Measurements from ENCODE around the gene PECR.
A peak's percentile ranks its signal among the peaks of the same experiment; 100 is the strongest.

The PECR gene

DNA sequence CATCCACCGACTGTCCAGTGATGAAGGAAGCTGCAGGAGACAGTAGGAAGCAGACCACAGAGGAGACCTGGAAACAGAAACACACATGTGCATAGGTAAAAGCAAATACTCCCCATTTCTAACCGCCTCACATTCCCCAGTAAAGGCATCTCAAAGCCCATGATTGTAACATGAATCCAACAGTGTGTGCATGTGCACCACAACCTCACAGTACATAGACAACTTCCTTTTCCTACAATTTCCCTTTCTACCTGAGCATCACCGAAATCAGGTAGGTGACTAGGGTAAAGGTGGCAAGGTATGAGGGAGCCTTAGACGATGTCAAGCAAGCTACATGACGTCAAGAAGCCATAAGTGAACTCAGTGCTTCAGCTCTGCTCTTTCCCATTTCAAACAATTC is 37.7 kb downstream of the PECR start:
- no peak overlapping the region for H3K4me3 ChIP-seq
- H3K27ac ChIP-seq: no peak overlapping the region
- H3K9me3 ChIP-seq (ENCODE audit: low read depth, low read length): no peaks in the 10 kb centered on the region
- TF ChIP-seq EZH2 (IDR thresholded peaks at IDR 0.05) (no peak), FOXP2 (optimal IDR thresholded peaks at IDR 0.05; ENCODE audit: control extremely low read depth, extremely low read length, insufficient read depth) (no peak), POLR2AphosphoS5 (IDR thresholded peaks at IDR 0.05; ENCODE audit: borderline replicate concordance, low read depth, low read length) (no peak)
- peaks cover 16% of the 10 kb centered on the region; the same call in 1 of the 2 replicates for H3K36me3 ChIP-seq (ENCODE audit: insufficient read depth, low read length)
- DNase-seq (ENCODE audit: low read depth, low spot score): no peak
- H3K9ac ChIP-seq (ENCODE audit: insufficient read length): no peak overlapping the region

DNA sequence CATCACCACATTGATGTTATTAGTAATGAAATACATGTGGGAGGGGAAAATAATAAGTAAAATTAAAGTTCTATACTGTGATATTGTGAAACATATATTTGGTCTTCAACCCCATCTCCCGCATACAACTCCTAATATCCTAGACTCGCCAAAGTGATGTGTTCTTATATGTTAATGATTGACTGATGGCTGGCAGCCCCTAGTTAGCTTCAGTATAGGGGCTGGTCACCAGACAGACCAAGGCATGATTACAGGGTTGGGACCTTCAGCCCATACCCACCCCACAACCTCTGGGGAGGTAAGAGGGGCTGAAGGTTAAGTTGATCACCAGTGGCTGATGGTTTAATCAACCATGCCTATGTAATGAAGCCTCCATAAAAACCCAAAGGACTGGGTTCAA is 40.2 kb downstream of the PECR start:
- no peak overlapping the region for H3K4me3 ChIP-seq
- H3K36me3 ChIP-seq (ENCODE audit: insufficient read depth, low read length): peaks cover 14% of the 10 kb centered on the region; the same call in 1 of the 2 replicates
- TF ChIP-seq FOXP2 (optimal IDR thresholded peaks at IDR 0.05; ENCODE audit: control extremely low read depth, extremely low read length, insufficient read depth) (no peak), EZH2 (IDR thresholded peaks at IDR 0.05) (no peak), POLR2AphosphoS5 (IDR thresholded peaks at IDR 0.05; ENCODE audit: borderline replicate concordance, low read depth, low read length) (no peak)
- no peak for DNase-seq (ENCODE audit: low read depth, low spot score)
- H3K9ac ChIP-seq (ENCODE audit: insufficient read length): no peak overlapping the region
- no peak overlapping the region for H3K27ac ChIP-seq
- no peaks in the 10 kb centered on the region for H3K9me3 ChIP-seq (ENCODE audit: low read depth, low read length)

DNA sequence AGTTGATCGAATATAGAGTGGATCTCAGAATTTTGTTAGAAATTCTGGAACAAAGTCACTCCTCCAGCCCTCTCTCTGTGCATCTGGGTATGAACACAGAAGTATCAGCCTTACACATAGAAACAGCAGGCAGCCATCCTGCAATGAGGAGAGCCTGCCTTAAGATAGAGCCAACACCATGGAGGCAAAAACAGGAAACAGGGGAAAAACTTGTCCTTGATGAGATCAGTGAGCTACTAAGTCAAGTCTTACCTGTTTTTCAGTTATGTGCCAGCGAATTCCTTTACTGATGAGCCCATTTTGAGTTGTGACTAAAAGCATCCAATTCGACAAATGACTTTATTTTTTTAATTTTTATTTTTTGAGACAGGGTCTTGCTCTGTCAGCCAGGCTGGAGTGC is 41.7 kb downstream of the PECR start:
- H3K36me3 ChIP-seq (ENCODE audit: insufficient read depth, low read length): peaks cover 14% of the 10 kb centered on the region; the same call in 1 of the 2 replicates
- H3K9ac ChIP-seq (ENCODE audit: insufficient read length): no peak overlapping the region
- no peak overlapping the region for H3K27ac ChIP-seq
- no peaks in the 10 kb centered on the region for H3K9me3 ChIP-seq (ENCODE audit: low read depth, low read length)
- no peak for TF ChIP-seq POLR2AphosphoS5 (IDR thresholded peaks at IDR 0.05; ENCODE audit: borderline replicate concordance, low read depth, low read length)
- TF ChIP-seq EZH2 (IDR thresholded peaks at IDR 0.05): no peak
- H3K4me3 ChIP-seq: no peak overlapping the region
- DNase-seq (ENCODE audit: low read depth, low spot score): no peak

DNA sequence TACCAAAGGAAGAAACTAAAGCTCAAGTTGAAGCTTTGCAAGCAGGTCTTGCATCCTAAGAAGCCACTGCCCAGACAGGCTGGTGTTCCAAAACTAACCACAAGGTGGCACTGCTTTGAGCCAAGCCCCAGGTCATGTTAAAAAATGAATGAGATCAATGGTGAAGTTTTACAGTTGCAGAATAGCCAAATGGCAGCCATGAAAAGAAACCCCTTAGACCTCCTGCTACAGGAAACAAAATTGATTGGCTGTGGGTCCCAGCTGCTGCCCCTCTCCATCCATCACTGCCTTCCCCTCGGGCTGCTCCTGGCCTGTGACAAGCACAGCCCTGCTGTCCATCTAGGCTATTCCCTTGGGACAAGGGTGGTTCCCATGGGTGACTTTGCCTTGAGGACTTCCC is 47.5 kb downstream of the PECR start:
- H3K4me3 ChIP-seq: no peak overlapping the region
- H3K9me3 ChIP-seq (ENCODE audit: low read depth, low read length): no peaks in the 10 kb centered on the region
- no peak overlapping the region for H3K27ac ChIP-seq
- H3K9ac ChIP-seq (ENCODE audit: insufficient read length): no peak overlapping the region
- no peaks in the 10 kb centered on the region; the same call in 1 of the 2 replicates for H3K36me3 ChIP-seq (ENCODE audit: insufficient read depth, low read length)
- DNase-seq (ENCODE audit: low read depth, low spot score): peak; percentile 75
- no peak for TF ChIP-seq FOXP2 (optimal IDR thresholded peaks at IDR 0.05; ENCODE audit: control extremely low read depth, extremely low read length, insufficient read depth)
- no peak for TF ChIP-seq EZH2 (IDR thresholded peaks at IDR 0.05)
- no peak for TF ChIP-seq POLR2AphosphoS5 (IDR thresholded peaks at IDR 0.05; ENCODE audit: borderline replicate concordance, low read depth, low read length)

DNA sequence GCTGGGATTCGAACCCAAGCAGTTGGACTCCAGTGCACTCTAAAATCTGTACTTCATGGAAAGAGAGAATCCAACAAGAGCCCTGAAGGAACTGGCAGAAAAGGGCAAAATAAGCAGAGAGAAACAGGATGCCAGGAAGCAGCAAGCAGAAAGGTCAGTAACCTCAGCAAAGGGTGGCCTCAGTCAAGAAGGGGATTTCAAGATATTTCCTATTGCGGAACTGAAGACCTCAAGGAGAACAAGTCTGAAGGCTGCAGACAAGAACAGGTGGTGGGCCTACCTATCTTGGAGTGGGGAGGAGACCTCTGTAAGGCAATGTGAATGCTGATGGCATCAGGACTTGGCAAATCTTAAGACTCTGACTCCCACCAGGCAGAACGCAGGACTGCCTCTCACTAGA is 48.2 kb downstream of the PECR start:
- no peak for DNase-seq (ENCODE audit: low read depth, low spot score)
- H3K9me3 ChIP-seq (ENCODE audit: low read depth, low read length): no peaks in the 10 kb centered on the region
- TF ChIP-seq EZH2 (IDR thresholded peaks at IDR 0.05): no peak
- no peak for TF ChIP-seq POLR2AphosphoS5 (IDR thresholded peaks at IDR 0.05; ENCODE audit: borderline replicate concordance, low read depth, low read length)
- no peak for TF ChIP-seq FOXP2 (optimal IDR thresholded peaks at IDR 0.05; ENCODE audit: control extremely low read depth, extremely low read length, insufficient read depth)
- no peak overlapping the region for H3K4me3 ChIP-seq
- no peaks in the 10 kb centered on the region; the same call in 1 of the 2 replicates for H3K36me3 ChIP-seq (ENCODE audit: insufficient read depth, low read length)
- no peak overlapping the region for H3K9ac ChIP-seq (ENCODE audit: insufficient read length)
- no peak overlapping the region for H3K27ac ChIP-seq

DNA sequence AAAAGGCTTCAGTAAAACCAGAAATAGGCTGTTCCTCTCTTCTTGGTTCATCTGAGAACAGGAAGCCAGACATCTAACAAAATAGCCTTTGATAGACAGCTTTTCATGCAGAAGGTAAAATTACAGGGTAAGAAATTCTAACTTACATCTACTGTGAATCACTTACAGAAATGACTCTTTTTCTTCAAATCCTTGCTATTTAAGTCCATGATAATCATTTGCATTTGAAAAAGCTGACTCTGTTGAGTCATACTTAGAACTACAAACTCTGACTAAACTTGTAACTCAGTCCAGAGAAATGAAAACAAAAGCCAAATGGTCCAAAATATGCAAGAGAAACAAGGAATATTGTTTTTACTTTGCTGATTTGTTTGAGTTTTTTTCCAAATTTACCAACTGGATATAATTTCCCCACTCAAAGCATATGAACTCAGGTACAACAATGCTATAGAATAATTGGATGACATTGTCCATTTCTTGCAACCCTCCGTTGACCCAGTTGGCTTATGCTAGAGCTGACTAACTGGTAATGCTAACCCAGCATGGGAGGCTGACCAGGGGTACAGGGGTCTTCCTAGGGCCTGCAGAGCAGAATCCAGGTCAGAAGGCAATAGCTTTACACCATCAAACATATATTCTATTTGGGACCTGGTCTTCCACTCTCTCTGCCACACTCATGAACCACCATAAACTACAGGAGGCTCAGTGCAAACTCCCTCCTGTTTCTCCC is 49.5 kb downstream of the PECR start:
- Histone ChIP-seq H3K36me3 (ENCODE audit: insufficient read depth, low read length) (no peaks in the 10 kb centered on the region), H3K27ac (no peak overlapping the region), H3K9me3 (ENCODE audit: low read depth, low read length) (no peaks in the 10 kb centered on the region), H3K4me3 (no peak overlapping the region), H3K9ac (ENCODE audit: insufficient read length) (no peak overlapping the region)
- no peak for DNase-seq (ENCODE audit: low read depth, low spot score)
- TF ChIP-seq POLR2AphosphoS5 (IDR thresholded peaks at IDR 0.05; ENCODE audit: borderline replicate concordance, low read depth, low read length) (no peak), EZH2 (IDR thresholded peaks at IDR 0.05) (no peak), FOXP2 (optimal IDR thresholded peaks at IDR 0.05; ENCODE audit: control extremely low read depth, extremely low read length, insufficient read depth) (no peak)

DNA sequence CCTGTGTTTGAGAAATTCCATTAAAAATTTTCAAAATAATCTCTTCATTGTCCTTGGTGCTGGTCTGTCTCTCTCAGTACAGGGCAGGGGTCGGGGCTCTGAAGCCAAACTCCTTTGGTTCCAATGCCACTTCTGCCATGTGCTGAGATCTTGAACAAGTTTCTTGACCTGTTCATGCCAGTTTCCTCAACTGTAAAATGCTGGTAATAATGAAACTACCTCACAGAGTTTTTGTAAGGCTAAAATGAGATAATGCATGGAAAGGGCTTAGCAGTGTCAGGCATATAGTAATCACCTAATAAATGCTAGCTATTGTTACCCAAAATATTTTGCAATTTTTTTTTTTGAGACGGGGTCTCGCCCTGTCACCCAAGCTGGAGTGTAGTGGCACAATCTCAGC is 51.4 kb downstream of the PECR start:
- Histone ChIP-seq H3K9ac (ENCODE audit: insufficient read length) (no peak overlapping the region), H3K36me3 (ENCODE audit: insufficient read depth, low read length) (no peaks in the 10 kb centered on the region), H3K9me3 (ENCODE audit: low read depth, low read length) (no peaks in the 10 kb centered on the region), H3K27ac (no peak overlapping the region), H3K4me3 (no peak overlapping the region)
- DNase-seq (ENCODE audit: low read depth, low spot score): no peak
- no peak for TF ChIP-seq POLR2AphosphoS5 (IDR thresholded peaks at IDR 0.05; ENCODE audit: borderline replicate concordance, low read depth, low read length)
- no peak for TF ChIP-seq FOXP2 (optimal IDR thresholded peaks at IDR 0.05; ENCODE audit: control extremely low read depth, extremely low read length, insufficient read depth)
- no peak for TF ChIP-seq EZH2 (IDR thresholded peaks at IDR 0.05)

DNA sequence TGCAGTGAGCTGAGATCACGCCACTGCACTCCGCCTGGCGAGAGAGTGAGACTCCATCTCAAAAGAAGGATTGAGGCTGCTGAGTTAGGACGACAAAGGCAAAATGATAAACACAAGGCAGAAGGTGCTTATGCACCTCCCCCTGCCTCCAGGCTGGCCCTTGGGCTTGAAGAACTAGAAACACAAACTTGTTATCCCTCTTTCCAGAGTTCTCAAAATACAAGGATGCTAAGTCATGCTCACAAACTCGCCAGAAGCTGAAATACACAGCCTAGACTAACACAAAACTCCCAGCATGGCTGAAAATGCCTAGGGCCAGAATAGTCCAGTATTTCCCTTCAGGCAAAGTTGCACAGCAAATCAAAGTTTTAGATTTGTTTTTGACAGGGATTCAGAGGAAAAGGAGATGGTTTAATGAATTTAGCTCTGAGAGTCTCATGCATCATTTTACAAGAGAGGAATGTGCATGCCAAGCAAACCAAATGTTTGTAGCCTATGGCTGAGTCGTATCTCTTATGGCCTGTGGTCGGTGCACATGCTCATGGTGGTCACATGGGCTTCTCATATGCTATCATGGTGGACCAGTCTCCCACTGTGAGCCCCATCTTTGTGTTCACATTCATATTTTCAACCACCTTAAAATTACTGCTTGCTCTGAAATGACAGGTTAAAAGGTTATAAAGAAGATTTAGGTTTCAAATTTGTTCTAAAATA is 52.0 kb downstream of the PECR start:
- no peaks in the 10 kb centered on the region for H3K36me3 ChIP-seq (ENCODE audit: insufficient read depth, low read length)
- H3K27ac ChIP-seq: no peak overlapping the region; the same call in 1 of the 2 replicates
- no peak overlapping the region for H3K4me3 ChIP-seq
- H3K9ac ChIP-seq (ENCODE audit: insufficient read length): no peak overlapping the region
- no peak for TF ChIP-seq FOXP2 (optimal IDR thresholded peaks at IDR 0.05; ENCODE audit: control extremely low read depth, extremely low read length, insufficient read depth)
- no peak for TF ChIP-seq POLR2AphosphoS5 (IDR thresholded peaks at IDR 0.05; ENCODE audit: borderline replicate concordance, low read depth, low read length)
- no peak for TF ChIP-seq EZH2 (IDR thresholded peaks at IDR 0.05)
- no peaks in the 10 kb centered on the region for H3K9me3 ChIP-seq (ENCODE audit: low read depth, low read length)
- DNase-seq (ENCODE audit: low read depth, low spot score): no peak
